ENCODE measurements around the gene MT3. TPM values are rescaled to one million over a fixed set of nuclear protein-coding genes. Genes with fewer than 3 reads are reported as not detected.

The MT3 gene
- total and polyA plus RNA-seq, 2 of the 8 experiments (the other 6 are each of a cell fraction or from before 2014, with no cell fraction given), result 0.17 TPM; not detected in 1

GRCh38 chr16:56606476-56607108 lies 17.3 kb downstream of the MT3 start:
- Histone ChIP-seq H3K27me3 (replicated peaks in 1 of 4; ENCODE audit: control insufficient read depth in 3 of 4, extremely low read depth in 1 of 4, insufficient read depth in 3 of 4, low read length in 3 of 4) (peaks cover 25 to 55% (median 47%) of the 10 kb centered on the region in 4 experiments), H3K18ac (ENCODE audit: extremely low read depth, low read length) (no peak overlapping the region), H3K23me2 (ENCODE audit: low read depth, low read length) (peaks cover 11% of the 10 kb centered on the region; the same call in 1 of the 2 replicates), H3K9ac (replicated peaks in 1 of 4; ENCODE audit: extremely low read depth in 1 of 4, low read depth in 3 of 4, low read length in 3 of 4) (no peak overlapping the region), H2BK20ac (ENCODE audit: low read length) (no peak overlapping the region), H2AFZ (ENCODE audit: low read length) (no peak overlapping the region), H3K4me1 (replicated peaks in 1 of 4; ENCODE audit: control insufficient read depth in 3 of 4, insufficient read depth in 4 of 4, low read length in 3 of 4) (peaks cover 7 to 21% (median 10%) of the 10 kb centered on the region in 4 experiments), H3K14ac (ENCODE audit: insufficient read length) (no peak overlapping the region), H3K4me3 (ENCODE audit: extremely low read depth in 1 of 4, insufficient read depth in 2 of 4, low read depth in 3 of 4, low read length in 4 of 4) (no peak overlapping the region), H2BK12ac (ENCODE audit: low read depth, low read length) (no peak overlapping the region; the same call in 1 of the 2 replicates), H4K5ac (ENCODE audit: insufficient read length, low read depth, low read length) (no peak overlapping the region), H3K27ac (ENCODE audit: low read depth, low read length) (no peak overlapping the region), H4K8ac (ENCODE audit: extremely low read depth, insufficient read depth, low read length) (no peak overlapping the region), H3K36me3 (ENCODE audit: control insufficient read depth in 2 of 4, insufficient read depth in 4 of 4, low read length in 3 of 4) (no peaks in the 10 kb centered on the region), H3K23ac (ENCODE audit: insufficient read length) (no peak overlapping the region), H3K9me3 (ENCODE audit: insufficient read depth in 2 of 2, low read depth in 1 of 2, low read length in 1 of 2) (no peaks in the 10 kb centered on the region), H2BK5ac (ENCODE audit: low read depth, low read length) (no peak overlapping the region), H3K79me2 (ENCODE audit: control insufficient read depth in 1 of 2, insufficient read depth in 2 of 2, low read length in 2 of 2) (no peaks in the 10 kb centered on the region), H2BK120ac (replicated peaks; ENCODE audit: low read depth, low read length) (no peak overlapping the region), H4K20me1 (replicated peaks in 1 of 2; ENCODE audit: control insufficient read depth in 1 of 2, insufficient read depth in 2 of 2, low read length in 2 of 2) (peaks cover 0 to 2% of the 10 kb centered on the region in 2 experiments), H3K4ac (replicated peaks; ENCODE audit: insufficient read length, low read depth, low read length) (no peak overlapping the region), H2BK15ac (ENCODE audit: low read length) (0 out of 2 replicates have a peak overlapping the region, but pooled peaks have one; percentile 4), H3K79me1 (ENCODE audit: low read depth, low read length) (no peaks in the 10 kb centered on the region), H3K56ac (replicated peaks; ENCODE audit: insufficient read length, low read depth, low read length) (no peak overlapping the region), H4K91ac (replicated peaks; ENCODE audit: insufficient read length, low read length) (no peak overlapping the region), H2AK5ac (ENCODE audit: low read depth, low read length) (no peak overlapping the region), H3K4me2 (ENCODE audit: insufficient read depth in 1 of 2, low read depth in 2 of 2, low read length in 2 of 2) (no peak overlapping the region)
- CTCF ChIA-PET (ENCODE audit: partially characterized antibody), result interaction anchor here (0.9 to 9.2 kb wide), 7 partner anchors 11 to 96 kb away, joined by 3 to 85 read pairs (median 5); partner anchors contain the start of gene MT1E
- FAIRE-seq (no peak), DNase-seq (ENCODE audit: low read depth in 1 of 2, low spot score in 2 of 2) (no peak)
- POLR2A ChIA-PET (ENCODE audit: partially characterized antibody), result interaction anchor here (1.1 to 8.0 kb wide), 4 partner anchors 11 to 52 kb away, joined by 3 to 66 read pairs (median 8); partner anchors contain the start of gene MT1E
- WGBS, 2 experiments (ENCODE audit: extremely low coverage in 1 of 2, insufficient coverage in 1 of 2, insufficient read length in 1 of 2, insufficient replicate concordance in 2 of 2, low coverage in 1 of 2, low lambda C conversion rate in 2 of 2, missing lambda C conversion rate in 1 of 2), result 80% methylated on average over 8 of the region's 8 CpGs; no CpG with 5 or more reads in 1 of the 2 experiments
- TF ChIP-seq SAP30 (IDR thresholded peaks at IDR 0.05; ENCODE audit: insufficient read depth, insufficient replicate concordance, low read length) (no peak), HDAC6 (IDR thresholded peaks at IDR 0.05; ENCODE audit: low read depth, low read length) (no peak), BRCA1 (IDR thresholded peaks at IDR 0.05; ENCODE audit: low read depth, low read length) (no peak), ASH2L (IDR thresholded peaks at IDR 0.05; ENCODE audit: low read length) (no peak), CBX5 (IDR thresholded peaks at IDR 0.05; ENCODE audit: low read depth, low read length) (no peak), USF2 (IDR thresholded peaks at IDR 0.05; ENCODE audit: low read length) (no peak), CBX8 (IDR thresholded peaks at IDR 0.05; ENCODE audit: borderline replicate concordance, low read depth, low read length) (no peak), NRF1 (IDR thresholded peaks at IDR 0.05; ENCODE audit: low read depth, low read length) (no peak), ATF2 (IDR thresholded peaks at IDR 0.05; ENCODE audit: low read length) (no peak), POLR2AphosphoS5 (IDR thresholded peaks at IDR 0.05; ENCODE audit: low read depth, low read length) (no peak)

All from H1 (cell line).